CD1c-positive myeloid dendritic cell (primary cell): ENCODE data around the gene LDB2.
"Not testable (repeated sequence)": the region's sequence is repeated elsewhere in the genome, so short reads cannot be mapped to it uniquely, and the experiment has no call there.

Source experiments
- DNase-seq: peaks from one replicate; pipeline ENCODE4 v3.0.0-alpha.2; 2016; ENCODE audit errors: extremely low spot score

The LDB2 gene

DNA sequence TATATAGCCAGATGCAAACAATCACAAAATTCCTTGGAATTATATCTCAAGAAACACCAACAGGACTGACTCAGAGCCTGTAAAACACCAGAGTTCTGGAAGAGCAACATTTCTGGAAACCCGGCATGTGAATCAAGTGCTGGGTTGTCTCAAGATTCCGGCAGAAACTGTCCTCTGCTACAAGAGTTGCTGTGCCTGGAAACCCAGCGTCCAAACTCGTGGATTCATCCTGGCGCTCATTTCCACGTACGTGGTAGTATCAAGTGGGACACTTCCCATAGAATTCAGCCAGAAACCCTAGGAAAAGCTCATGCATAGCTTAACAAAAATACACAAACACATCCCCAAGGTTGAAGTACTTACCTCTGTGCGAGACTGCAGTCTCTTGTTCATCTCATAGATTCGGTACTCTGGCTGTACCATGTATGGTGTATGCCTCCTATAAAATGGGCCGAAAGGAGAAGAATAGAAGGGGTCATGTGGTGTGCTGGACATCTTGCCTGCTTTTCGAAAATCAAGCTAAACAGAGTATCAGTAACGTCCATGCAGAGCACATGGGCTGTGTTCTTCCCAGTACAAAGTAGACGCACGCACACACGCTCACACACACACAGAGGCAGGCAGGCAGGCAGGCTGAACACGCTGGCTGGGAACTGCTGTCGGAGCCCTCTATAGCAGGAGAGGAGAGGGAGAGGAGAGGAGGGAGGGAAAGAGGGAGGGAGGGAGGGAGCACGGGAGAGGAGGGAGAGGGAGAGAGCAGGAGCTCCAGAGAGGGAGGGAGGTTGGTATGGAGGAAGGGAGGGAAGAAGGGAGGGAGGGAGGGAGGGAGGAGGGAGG is at the start of gene LDB2:
Gene LDB2 (minus strand): TSS at position 655 of the 837 bp plus-strand sequence.
- no peak for DNase-seq

DNA sequence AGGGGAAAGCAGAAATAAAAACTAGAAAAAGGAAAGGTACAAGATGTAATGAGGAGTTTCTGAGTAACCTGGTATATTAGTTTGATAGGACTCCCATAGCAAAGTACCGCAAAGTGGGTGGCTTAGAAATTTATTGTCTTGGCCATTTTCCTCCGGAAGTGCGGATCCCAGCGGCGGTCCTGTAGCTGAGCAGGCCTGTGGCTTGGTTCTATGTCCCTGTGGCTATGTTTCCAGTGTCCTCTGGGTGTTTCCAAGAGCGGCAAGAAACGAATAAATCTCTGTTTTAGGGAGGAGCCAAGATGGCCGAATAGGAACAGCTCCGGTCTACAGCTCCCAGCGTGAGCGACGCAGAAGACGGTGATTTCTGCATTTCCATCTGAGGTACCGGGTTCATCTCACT is 44.0 kb upstream of the LDB2 start:
- DNase-seq, result no peak

GRCh38 chr4:16939178-16939577 is 40.7 kb upstream of the LDB2 start:
- no peak for DNase-seq

DNA sequence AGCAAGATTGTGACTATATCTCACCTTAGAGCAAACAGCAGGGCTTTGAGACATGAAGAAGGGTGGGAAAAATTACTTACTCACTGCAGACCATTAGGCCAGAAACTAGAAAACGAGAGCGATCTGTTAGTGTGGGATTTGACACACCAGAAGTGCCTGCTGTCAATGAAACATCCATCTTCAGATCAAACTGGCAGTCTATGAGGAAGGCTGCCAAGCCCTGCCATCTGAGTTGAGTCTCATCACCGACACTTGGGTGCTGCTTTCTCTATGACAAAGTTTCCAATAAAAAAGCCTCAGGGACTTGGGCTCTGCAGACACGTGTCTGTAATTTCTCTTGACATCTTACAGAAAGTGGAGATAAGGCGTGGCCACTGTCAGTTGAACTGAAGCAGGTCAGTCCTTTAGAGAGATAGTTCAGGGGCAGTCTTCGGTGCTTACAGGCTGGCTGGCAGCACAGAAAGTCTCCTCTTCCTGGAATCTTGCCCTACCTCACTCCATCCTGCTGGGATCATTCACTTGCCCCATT is 40.1 kb upstream of the LDB2 start:
- DNase-seq, result no peak

DNA sequence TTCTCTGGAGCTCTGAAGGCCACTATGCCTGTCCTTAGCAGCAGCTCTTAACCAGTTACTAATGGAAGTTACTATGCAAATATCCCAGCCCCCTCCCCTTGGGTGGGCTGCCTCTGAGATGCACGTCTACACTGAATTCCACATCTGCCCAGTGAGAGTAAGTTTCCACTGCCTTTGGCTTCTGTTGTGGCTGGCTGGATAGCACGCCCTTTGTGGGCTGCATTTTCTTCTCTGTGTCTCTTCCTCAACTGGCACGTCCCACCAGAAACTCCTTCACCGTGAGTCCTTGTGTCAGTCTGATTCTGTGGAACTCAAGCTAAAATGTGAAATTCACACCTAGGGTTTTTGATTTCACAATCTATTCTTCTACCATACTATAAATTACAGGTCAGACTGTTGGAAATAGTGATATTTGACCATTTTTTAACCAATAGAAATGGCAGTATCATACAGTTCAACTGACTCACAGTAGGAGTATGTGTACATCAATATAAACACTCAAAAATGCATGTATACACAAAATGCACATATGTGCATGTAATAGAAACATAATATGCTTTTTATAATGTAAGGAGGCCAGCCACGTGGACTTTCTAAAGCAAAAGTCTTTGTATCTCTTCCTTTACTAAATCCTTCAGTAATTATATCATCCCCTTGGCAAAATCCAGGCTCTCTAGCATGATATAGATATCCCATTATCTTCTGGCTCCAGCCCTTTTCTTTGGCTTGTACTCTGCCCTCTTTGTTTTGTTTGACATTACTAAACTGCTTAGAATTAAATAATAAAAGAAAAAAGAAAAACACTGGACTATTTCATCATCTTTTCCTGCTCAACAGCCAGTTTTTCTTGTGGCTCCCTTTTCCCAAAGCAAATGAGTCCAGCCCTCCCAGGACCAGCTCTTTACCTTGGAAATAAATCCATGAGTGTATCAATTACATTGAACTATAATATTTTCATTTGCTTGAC is 33.2 kb upstream of the LDB2 start:
- no peak for DNase-seq

GRCh38 chr4:16926214-16926613 is 27.8 kb upstream of the LDB2 start:
- no peak for DNase-seq

DNA sequence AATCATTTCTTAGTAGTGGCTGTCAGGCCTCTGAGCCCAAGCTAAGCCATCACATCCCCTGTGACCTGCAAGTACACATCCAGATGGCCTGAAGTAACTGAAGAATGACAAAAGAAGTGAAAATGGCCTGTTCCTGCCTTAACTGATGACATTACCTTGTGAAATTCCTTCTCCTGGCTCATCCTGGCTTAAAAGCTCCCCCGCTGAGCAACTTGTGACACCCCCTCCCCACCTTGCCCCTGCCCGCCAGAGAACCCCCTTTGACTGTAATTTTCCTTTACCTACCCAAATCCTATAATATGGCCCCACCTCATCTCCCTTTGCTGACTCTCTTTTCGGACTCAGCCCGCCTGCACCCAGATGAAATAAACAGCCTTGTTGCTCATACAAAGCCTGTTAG is 20.3 kb upstream of the LDB2 start:
- not testable (repeated sequence) for DNase-seq

DNA sequence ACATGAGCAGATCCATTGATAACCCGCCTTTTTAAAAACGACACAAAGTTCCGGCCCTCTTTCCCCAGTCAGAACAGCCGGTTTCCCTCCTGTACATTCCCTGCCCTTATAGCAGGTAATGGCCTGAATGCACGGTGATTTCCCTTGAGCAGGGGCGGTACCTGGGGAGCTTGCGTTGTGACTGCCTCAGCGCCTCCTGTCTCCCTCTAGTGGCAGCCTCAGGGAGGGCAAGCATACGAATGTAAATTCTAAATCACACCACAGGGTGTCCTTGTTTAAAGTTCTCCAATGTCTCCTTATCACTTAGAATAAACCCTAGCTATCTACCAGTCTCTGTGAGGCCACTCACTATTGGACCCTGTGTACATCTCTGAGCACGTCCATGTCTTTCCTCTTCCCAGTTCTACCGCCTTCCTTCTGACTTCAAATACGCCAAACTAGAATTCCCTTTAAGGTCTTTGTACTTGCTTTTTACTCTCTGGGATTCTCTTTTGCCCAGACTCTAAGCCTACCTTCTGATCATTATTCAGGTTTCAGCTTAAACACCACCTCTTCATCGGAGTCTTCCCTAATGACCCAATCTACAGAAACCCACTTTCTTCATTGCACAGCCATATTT is 18.4 kb upstream of the LDB2 start:
- peak; percentile 60 for DNase-seq

GRCh38 chr4:16916031-16916430 is 17.6 kb upstream of the LDB2 start:
- no peak for DNase-seq

DNA sequence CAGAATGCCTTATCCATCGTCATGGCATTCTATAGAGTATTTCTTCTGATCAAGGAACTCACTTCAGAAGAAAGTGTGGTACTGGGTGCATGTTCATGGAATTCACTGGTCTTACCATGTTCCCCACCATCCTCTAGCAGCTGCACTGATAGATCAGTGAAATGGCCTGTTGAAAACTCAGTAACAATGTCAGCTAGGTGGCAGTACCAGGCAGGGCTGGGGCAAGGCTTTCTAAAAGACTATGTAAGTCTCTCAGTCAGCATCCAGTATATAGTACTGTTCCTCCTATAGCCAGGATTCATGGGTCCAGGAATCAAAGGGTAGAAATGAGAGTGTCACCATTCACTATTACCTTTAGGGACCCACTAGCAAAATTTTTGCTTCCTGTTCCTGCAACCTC is 15.8 kb upstream of the LDB2 start:
- no peak for DNase-seq

DNA sequence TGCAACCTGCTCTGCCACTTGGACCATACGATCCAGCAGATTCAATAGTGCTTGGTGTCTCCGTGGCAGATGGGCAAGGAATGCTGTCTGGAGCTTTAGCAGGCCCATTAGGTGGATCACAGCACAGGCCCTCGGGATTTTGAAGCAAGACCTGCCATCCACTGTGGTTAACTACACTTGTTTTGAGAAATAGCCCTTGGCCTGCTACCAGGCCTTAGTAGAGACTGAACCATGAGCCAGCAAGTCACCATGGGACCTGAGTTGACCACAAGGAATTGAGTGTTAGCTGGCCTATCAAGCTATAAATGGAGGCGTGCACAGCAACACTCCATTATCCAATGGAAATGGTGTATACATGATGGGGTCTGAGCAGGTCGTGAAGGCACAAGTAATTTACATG is 14.5 kb upstream of the LDB2 start:
- no peak for DNase-seq

DNA sequence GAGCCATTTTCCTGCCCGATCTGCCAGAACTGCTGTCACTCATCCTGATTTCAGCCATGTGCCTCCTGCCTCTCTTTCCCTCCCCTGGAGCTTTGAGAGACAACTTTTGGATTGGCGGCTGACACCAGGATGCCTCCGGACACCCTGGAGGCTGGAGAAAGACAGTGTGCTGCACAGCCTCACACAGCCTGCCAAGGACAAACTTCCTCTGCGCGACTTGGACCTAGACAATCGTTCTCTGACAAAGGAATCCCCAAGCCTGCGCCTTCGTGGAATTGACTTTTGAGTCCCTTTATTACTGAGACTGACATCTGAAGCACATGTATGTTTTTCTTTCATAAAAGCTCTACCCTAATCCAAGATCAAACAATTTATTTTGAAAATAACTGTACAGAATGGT is 10.8 kb upstream of the LDB2 start:
- DNase-seq, result no peak

- DNase-seq, result no peak
These were observed 10.1 kb upstream of the LDB2 start for GRCh38 chr4:16908377-16909021.

GRCh38 chr4:16900325-16900724 is 1.9 kb upstream of the LDB2 start:
- no peak for DNase-seq

DNA sequence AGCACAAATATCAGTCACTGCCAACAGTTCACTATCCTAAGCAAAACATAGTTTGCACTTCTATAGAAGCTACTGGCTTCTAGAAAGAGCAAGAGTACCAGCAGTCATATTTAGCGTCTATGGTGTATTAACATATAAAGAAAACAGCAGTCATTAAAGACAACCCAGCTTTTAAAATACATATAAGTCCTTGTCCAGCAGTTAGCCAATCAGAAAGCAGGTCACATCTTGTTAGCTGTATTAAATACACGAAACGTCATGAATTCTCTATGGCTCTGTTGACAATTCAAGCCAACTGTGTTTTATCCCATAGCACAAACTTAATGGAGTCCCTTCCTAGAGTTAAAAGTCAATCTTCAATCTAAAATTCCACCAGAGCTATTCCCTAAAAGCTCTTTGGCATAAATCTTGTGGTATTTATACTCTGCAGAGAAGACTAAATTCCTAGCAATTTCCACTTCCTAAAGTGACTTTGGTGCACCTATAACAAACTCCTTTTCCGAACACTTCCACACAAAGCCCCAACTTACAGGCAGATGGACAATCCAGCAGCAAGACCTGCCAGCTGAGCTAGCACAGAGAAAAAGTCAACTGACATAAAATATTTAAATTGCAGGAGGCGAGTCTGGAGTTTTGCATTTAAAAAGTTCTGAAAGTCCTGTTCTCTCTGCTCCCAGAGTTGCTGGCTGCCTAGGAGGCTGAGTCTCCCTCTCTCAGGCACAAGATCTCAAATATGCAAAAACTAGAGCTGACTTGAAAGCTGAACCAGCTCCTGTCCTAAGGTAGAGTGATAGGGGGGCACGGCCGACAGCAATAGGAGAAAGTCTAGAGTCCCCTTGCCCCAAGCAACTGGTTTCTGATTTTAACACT is 1.3 kb downstream of the LDB2 start:
- DNase-seq, result no peak

- no peak for DNase-seq
These were observed 4.0 kb downstream of the LDB2 start for GRCh38 chr4:16894406-16894805.

GRCh38 chr4:16893141-16893651 is 5.2 kb downstream of the LDB2 start:
- DNase-seq, result no peak

DNA sequence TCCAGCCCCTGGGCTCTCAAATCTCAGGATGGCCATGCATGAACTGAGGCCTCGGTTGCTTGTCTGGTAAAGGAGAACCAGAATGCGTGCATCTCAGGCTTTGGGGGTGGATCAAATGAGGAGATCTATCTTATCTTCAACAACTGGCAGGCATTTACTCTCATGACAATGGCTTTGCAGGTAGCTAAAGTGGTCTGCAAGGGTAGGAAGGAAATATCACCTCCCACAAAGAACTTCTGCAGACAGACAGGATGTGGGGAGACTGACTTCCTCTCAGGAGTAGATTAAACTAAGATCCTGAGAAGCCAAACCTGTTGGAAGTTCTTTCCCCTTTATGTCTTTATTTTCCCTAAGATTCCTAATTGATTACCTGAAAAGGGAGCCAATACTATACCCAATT is 7.8 kb downstream of the LDB2 start:
- DNase-seq, result no peak

GRCh38 chr4:16889945-16890344 is 8.5 kb downstream of the LDB2 start:
- DNase-seq, result no peak

- no peak for DNase-seq
These were observed 10.6 kb downstream of the LDB2 start for GRCh38 chr4:16887887-16888286.
